Endothelial cell of umbilical vein (primary cell): ENCODE data around the gene LCMT1. TPM values are rescaled to one million over a fixed set of nuclear protein-coding genes. Genes with fewer than 3 reads are reported as not detected.

Experiments
- BruUV-seq: library from RNA; stranded (reverse); fragments of 400-500 nt; replicated peaks from 2 replicates; lab custom pipeline; 2021; lab: Mats Ljungman, UMichigan
- CTCF ChIA-PET: fragments of 300-600, 350-600 bp; sonication (Branson Sonifier 250); formaldehyde crosslinking; loops from one replicate; lab custom pipeline; 2021; ENCODE audit warnings: antibody characterized with exemption, inconsistent platforms; lab: Charles Lee
- POLR2A ChIA-PET: fragments of 300-600, 350-600 bp; sonication (Branson Sonifier 250); formaldehyde crosslinking; loops from one replicate; lab custom pipeline; 2021; ENCODE audit warnings: antibody characterized with exemption, inconsistent platforms; lab: Charles Lee
- DNase-seq: peaks from one replicate; pipeline ENCODE4 v3.0.0-alpha.2; 2011; ENCODE audit warnings: low read depth, low spot score
- FAIRE-seq: peaks from 2 replicates; lab custom pipeline; 2011; peaks lifted over from hg19 to GRCh38; lab: Jason Lieb, UNC
- H2AFZ ChIP-seq: 2 replicates; pipeline ENCODE4 v1.6.0; 2012; ENCODE audit warnings: low read depth, low read length, control low read depth, inconsistent platforms
- H3K27ac ChIP-seq: 2 replicates; pipeline ENCODE4 v1.5.1; 2011; ENCODE audit warnings: low read depth, mild to moderate bottlenecking, control low read depth, low read length, moderate library complexity; ENCODE audit not compliant: insufficient read depth
- H3K27me3 ChIP-seq, 2 experiments: 2 replicates each; pipeline versions ENCODE4 v1.6.0 to v1.6.1; 2011; ENCODE audit warnings: low read length in 2 of 2, mixed read lengths in 1 of 2; ENCODE audit not compliant: control insufficient read depth in 2 of 2, insufficient read depth in 2 of 2
- H3K36me3 ChIP-seq, 2 experiments: 2 replicates in 1 of 2; 3 replicates in 1 of 2; pipeline ENCODE4 v1.5.1; 2011; ENCODE audit warnings: low read length in 2 of 2, mild to moderate bottlenecking in 1 of 2, moderate library complexity in 1 of 2; ENCODE audit not compliant: control insufficient read depth in 2 of 2, insufficient read depth in 2 of 2; ENCODE audit errors: extremely low read depth in 1 of 2
- H3K4me1 ChIP-seq: 3 replicates; pipeline ENCODE4 v1.5.1; 2011; ENCODE audit warnings: mild to moderate bottlenecking, low read length; ENCODE audit not compliant: control insufficient read depth, insufficient read depth; ENCODE audit errors: extremely low read depth
- H3K4me2 ChIP-seq: 2 replicates; pipeline ENCODE4 v1.6.1; 2011; ENCODE audit warnings: low read length, control low read depth, mixed read lengths; ENCODE audit not compliant: insufficient read depth
- H3K4me3 ChIP-seq, 3 experiments: fragments of 200-600 bp in 1 of 3; sonication (generic), shearing (Covaris generic) in 1 of 3; replicated peaks in 1 of 3; 2 replicates each; pipeline ENCODE4 v1.5.1; 2011 to 2016; ENCODE audit warnings: control low read depth in 3 of 3, low read length in 3 of 3, mild to moderate bottlenecking in 2 of 3, inconsistent platforms in 1 of 3, low read depth in 1 of 3, moderate library complexity in 1 of 3; ENCODE audit not compliant: insufficient read depth in 1 of 3
- H3K79me2 ChIP-seq: 2 replicates; pipeline ENCODE4 v1.6.0; 2012; ENCODE audit warnings: low read length, inconsistent platforms; ENCODE audit not compliant: control insufficient read depth, insufficient read depth
- H3K9ac ChIP-seq: replicated peaks from 2 replicates; pipeline ENCODE3; 2011; ENCODE audit warnings: low read length, control low read depth; ENCODE audit not compliant: insufficient read depth; ENCODE audit errors: extremely low read depth
- H3K9me1 ChIP-seq: replicated peaks from 3 replicates; pipeline ENCODE4 v1.6.0; 2011; ENCODE audit warnings: mild to moderate bottlenecking, low read length; ENCODE audit not compliant: control insufficient read depth, insufficient read depth; ENCODE audit errors: extremely low read depth
- H3K9me3 ChIP-seq: replicated peaks from 2 replicates; pipeline ENCODE4 v1.5.1; 2012; ENCODE audit warnings: low read length, inconsistent platforms; ENCODE audit not compliant: control insufficient read depth, insufficient read depth
- H4K20me1 ChIP-seq: replicated peaks from 2 replicates; pipeline ENCODE3; 2011; ENCODE audit warnings: mild to moderate bottlenecking, low read length; ENCODE audit not compliant: control insufficient read depth, insufficient read depth; ENCODE audit errors: extremely low read depth
- CTCF ChIP-seq, 2 donors: IDR thresholded peaks; 1 replicate in 1 of 2; 2 replicates in 1 of 2; pipeline ENCODE4 v1.5.1; 2011; ENCODE audit warnings: low read length in 2 of 2, mild to moderate bottlenecking in 2 of 2, moderate library complexity in 2 of 2, control low read depth in 1 of 2, inconsistent platforms in 1 of 2, low read depth in 1 of 2; ENCODE audit not compliant: insufficient read depth in 1 of 2; ENCODE audit errors: extremely low read depth in 1 of 2
- EZH2 ChIP-seq: IDR thresholded peaks from 2 replicates; pipeline ENCODE4 v1.6.1; 2012; ENCODE audit warnings: borderline replicate concordance, low read depth, mild to moderate bottlenecking, moderate library complexity, low read length, inconsistent platforms; ENCODE audit not compliant: severe bottlenecking
- FOS ChIP-seq: IDR thresholded peaks from 2 replicates; pipeline ENCODE4 v1.6.1; 2011; ENCODE audit warnings: mild to moderate bottlenecking, low read length, moderate library complexity, borderline replicate concordance; ENCODE audit not compliant: insufficient read depth
- GATA2 ChIP-seq: IDR thresholded peaks from 2 replicates; pipeline ENCODE4 v1.7.0; 2011; ENCODE audit warnings: low read depth, mild to moderate bottlenecking, moderate library complexity, mixed read lengths, low read length; ENCODE audit not compliant: insufficient read length, insufficient read depth
- JUN ChIP-seq: IDR thresholded peaks from 2 replicates; pipeline ENCODE4 v1.6.1; 2011; ENCODE audit warnings: borderline replicate concordance, low read depth; ENCODE audit not compliant: insufficient read length, insufficient read depth
- MYC ChIP-seq: IDR thresholded peaks from one replicate; pipeline ENCODE4 v1.6.1; 2011; ENCODE audit warnings: mild to moderate bottlenecking, low read depth, low read length
- POLR2A ChIP-seq: IDR thresholded peaks from 2 replicates; pipeline ENCODE4 v1.6.1; 2012; ENCODE audit warnings: low read depth, mild to moderate bottlenecking, control low read depth, low read length
- POLR2AphosphoS5 ChIP-seq: IDR thresholded peaks from 2 replicates; pipeline ENCODE4 v1.6.1; 2012; ENCODE audit warnings: low read depth, mild to moderate bottlenecking, control low read depth, low read length, moderate library complexity; ENCODE audit not compliant: insufficient read depth
- dilution Hi-C: fragments of 300-500 bp; cut with MboI; formaldehyde crosslinking; loops from one replicate; pipeline ENCODE4 v1.15.0; 2019; ENCODE audit warnings: low sequenced_read_pairs; ENCODE audit not compliant: extremely low pct_ligation_motif_present
- intact Hi-C: fragments of 100-400 bp; cut with micrococcal nuclease; formaldehyde crosslinking; loops from one replicate; pipeline ENCODE4 v1.10.0; 2022
- polyA plus RNA-seq, 4 experiments: library from polyadenylated mRNA; depleted of rRNA in 3 of 4; stranded (reverse) in 3 of 4; unstranded in 1 of 4; fragments of >200 nt; gene quantifications; 2 replicates each; pipeline versions ENCODE4 v1.2.1 to v1.2.3, GENCODE V29; 2011 to 2012; ENCODE audit warnings: missing spikeins in 1 of 4
- total RNA-seq: library from RNA; stranded (reverse); gene quantifications from 2 replicates; pipeline ENCODE4 v1.2.3, GENCODE V29; 2021
- TF ChIP-seq, protein P1 (sequence below): IDR thresholded peaks from 2 replicates; pipeline ENCODE4 v1.6.1; 2011; ENCODE audit not compliant: insufficient read depth, insufficient read length

LCMT1 gene
- total and polyA plus RNA-seq, 2 donors (not counting 3 experiments of a cell fraction or from before 2014, with no cell fraction given), result 23.5 to 36.2 TPM

GRCh38 chr16:25151996-25152395 is 40.5 kb downstream of the LCMT1 start:
- H3K4me3 ChIP-seq, result no peak overlapping the region
- H3K36me3 ChIP-seq, result peaks cover 0 to 2% of the 10 kb centered on the region in 2 experiments
- H3K27me3 ChIP-seq, result no peaks in the 10 kb centered on the region
- H4K20me1 ChIP-seq, result no peaks in the 10 kb centered on the region
- no peaks in the 10 kb centered on the region for H3K4me1 ChIP-seq
- no TSS peak for BruUV-seq
- no peak overlapping the region for H3K27ac ChIP-seq
- DNase-seq (no peak), FAIRE-seq (no peak)
- no peaks in the 10 kb centered on the region for H3K9me3 ChIP-seq
- ChIA-PET CTCF (interaction anchor here (1.2 to 1.3 kb wide), 2 partner anchors 20 to 73 kb away, joined by 4 read pairs; no protein-coding TSS in a partner anchor), POLR2A (interaction anchor here (0.6 kb wide), 1 partner anchor 27 kb away, joined by 3 read pairs; no protein-coding TSS in a partner anchor)
- no peaks in the 10 kb centered on the region for H3K9me1 ChIP-seq
- no peak overlapping the region for H3K9ac ChIP-seq
- no peak overlapping the region for H3K4me2 ChIP-seq
- H3K79me2 ChIP-seq, result no peaks in the 10 kb centered on the region
- dilution Hi-C loops, result no loop called here
- TF ChIP-seq FOS (no peak), GATA2 (no peak), POLR2AphosphoS5 (no peak), CTCF (IDR thresholded peaks at IDR 0.05; ENCODE audit: extremely low read depth in 1 of 2, insufficient read depth in 1 of 2, low read depth in 1 of 2, low read length in 2 of 2) (no peak), EZH2 (no peak), JUN (no peak), MYC (no peak), POLR2A (no peak)
- TF ChIP-seq, protein P1, sequence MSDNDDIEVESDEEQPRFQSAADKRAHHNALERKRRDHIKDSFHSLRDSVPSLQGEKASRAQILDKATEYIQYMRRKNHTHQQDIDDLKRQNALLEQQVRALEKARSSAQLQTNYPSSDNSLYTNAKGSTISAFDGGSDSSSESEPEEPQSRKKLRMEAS, result no peak
- intact Hi-C loops, result no loop called here
- no peak overlapping the region for H2AFZ ChIP-seq
